GM18907 (cell line): Measurements from ENCODE around the gene PBX4.
"Not testable (repeated sequence)": the region's sequence is repeated elsewhere in the genome, so short reads cannot be mapped to it uniquely, and the experiment has no call there.

ENCODE experiments used
- ATAC-seq: cut with Tn5 transposase; IDR thresholded peaks from one replicate; pipeline ENCODE4 v1.9.1; 2021; ENCODE audit warnings: mild to moderate bottlenecking, moderate library complexity; ENCODE audit not compliant: unreplicated experiment

PBX4 gene

GRCh38 chr19:19627621-19628500 lies 9.4 kb upstream of the PBX4 start, which contains the start of gene LPAR2:
Gene LPAR2 (minus strand): TSS chr19:19628220. CDS start chr19:19627275, 945 bp downstream.
- ATAC-seq = peak; percentile 57

GRCh38 chr19:19626516-19627472 lies 8.3 kb upstream of the PBX4 start:
- no peak for ATAC-seq

GRCh38 chr19:19624032-19624570 lies 5.6 kb upstream of the PBX4 start:
- ATAC-seq = no peak

GRCh38 chr19:19623383-19623782 lies 4.9 kb upstream of the PBX4 start:
- ATAC-seq = no peak

- no peak for ATAC-seq
Observed at GRCh38 chr19:19619849-19620210, 1.3 kb upstream of the PBX4 start.

GRCh38 chr19:19619181-19619848 lies 828 bp upstream of the PBX4 start:
- no peak for ATAC-seq

- no peak for ATAC-seq
Observed at GRCh38 chr19:19615086-19615485, 3.4 kb downstream of the PBX4 start.

GRCh38 chr19:19613506-19613905 lies 5.0 kb downstream of the PBX4 start:
- ATAC-seq = no peak

GRCh38 chr19:19610376-19611202 lies 7.9 kb downstream of the PBX4 start:
- no peak for ATAC-seq

GRCh38 chr19:19606686-19607085 lies 11.8 kb downstream of the PBX4 start:
- ATAC-seq = not testable (repeated sequence)

GRCh38 chr19:19606021-19606420 lies 12.5 kb downstream of the PBX4 start:
- no peak for ATAC-seq

GRCh38 chr19:19602713-19603324 lies 15.7 kb downstream of the PBX4 start:
- ATAC-seq = no peak

- ATAC-seq = no peak
Observed at GRCh38 chr19:19602136-19602712, 16.3 kb downstream of the PBX4 start.

- ATAC-seq = no peak
Observed at GRCh38 chr19:19600793-19601330, 17.6 kb downstream of the PBX4 start.

GRCh38 chr19:19598728-19599451 lies 19.6 kb downstream of the PBX4 start:
- ATAC-seq = peak; percentile 9

GRCh38 chr19:19597809-19598306 lies 20.6 kb downstream of the PBX4 start:
- peak; percentile 71 for ATAC-seq

GRCh38 chr19:19595171-19595701 lies 23.3 kb downstream of the PBX4 start:
- ATAC-seq = no peak

- ATAC-seq = no peak
Observed at GRCh38 chr19:19594381-19594780, 24.1 kb downstream of the PBX4 start.
